HEK293T (cell line): Measurements from ENCODE around the gene SRP68.

Experiments
- CTCF ChIA-PET: fragments of 350-600 bp; formaldehyde crosslinking; extraction: SDS; loops from one replicate; lab custom pipeline; 2021; ENCODE audit warnings: antibody characterized with exemption, inconsistent platforms; lab: Yijun Ruan, JAX
- POLR2A ChIA-PET: fragments of 350-600 bp; formaldehyde crosslinking; extraction: SDS; loops from one replicate; lab custom pipeline; 2020; ENCODE audit warnings: antibody characterized with exemption, inconsistent platforms; lab: Yijun Ruan, JAX
- DNase-seq: peaks from one replicate; pipeline ENCODE4 v3.0.0; 2012; ENCODE audit warnings: mixed read lengths; ENCODE audit errors: extremely low spot score
- ARNT ChIP-seq: fragments of 450-650 bp; IDR thresholded peaks from 2 replicates; pipeline ENCODE4 v1.6.1; 2017; ENCODE audit warnings: mild to moderate bottlenecking
- BHLHE40 ChIP-seq: fragments of 450-650 bp; IDR thresholded peaks from 2 replicates; pipeline ENCODE4 v1.6.1; 2016; ENCODE audit warnings: mild to moderate bottlenecking, moderate library complexity, borderline replicate concordance
- CTBP1 ChIP-seq: fragments of 450-650 bp; IDR thresholded peaks from 2 replicates; pipeline ENCODE4 v1.6.1; 2016; ENCODE audit warnings: borderline replicate concordance
- ELF4 ChIP-seq: fragments of 450-650 bp; IDR thresholded peaks from 2 replicates; pipeline ENCODE4 v1.6.1; 2017; ENCODE audit warnings: antibody characterized with exemption
- FOXA1 ChIP-seq: fragments of 450-650 bp; IDR thresholded peaks from 2 replicates; pipeline ENCODE4 v1.6.1; 2016; ENCODE audit warnings: mild to moderate bottlenecking
- FOXK2 ChIP-seq: fragments of 450-650 bp; IDR thresholded peaks from 2 replicates; pipeline ENCODE4 v1.6.1; 2016; ENCODE audit warnings: mild to moderate bottlenecking
- FOXM1 ChIP-seq: fragments of 450-650 bp; IDR thresholded peaks from 2 replicates; pipeline ENCODE4 v1.6.1; 2017; ENCODE audit warnings: mild to moderate bottlenecking, borderline replicate concordance
- HDGF ChIP-seq: fragments of 450-650 bp; IDR thresholded peaks from 2 replicates; pipeline ENCODE4 v1.6.1; 2017; ENCODE audit warnings: antibody characterized with exemption, borderline replicate concordance
- L3MBTL2 ChIP-seq: fragments of 450-650 bp; conservative IDR thresholded peaks from 2 replicates; pipeline ENCODE4 v1.6.1; 2016; ENCODE audit warnings: mild to moderate bottlenecking
- LEF1 ChIP-seq: fragments of 450-650 bp; IDR thresholded peaks from 2 replicates; pipeline ENCODE4 v1.6.1; 2017; ENCODE audit warnings: mild to moderate bottlenecking, borderline replicate concordance
- NFRKB ChIP-seq: fragments of 450-650 bp; IDR thresholded peaks from 2 replicates; pipeline ENCODE4 v1.6.1; 2016; ENCODE audit warnings: mild to moderate bottlenecking, moderate library complexity
- SP1 ChIP-seq: fragments of 450-650 bp; IDR thresholded peaks from 2 replicates; pipeline ENCODE4 v1.6.1; 2017
- SUZ12 ChIP-seq: fragments of 450-650 bp; IDR thresholded peaks from 2 replicates; pipeline ENCODE4 v1.6.1; 2016; ENCODE audit warnings: mild to moderate bottlenecking
- TARDBP ChIP-seq: fragments of 450-650 bp; IDR thresholded peaks from 2 replicates; pipeline ENCODE4 v1.6.1; 2016
- ZNF384 ChIP-seq: fragments of 450-650 bp; IDR thresholded peaks from 2 replicates; pipeline ENCODE4 v1.6.1; 2016
- TF ChIP-seq, protein P1 (sequence below): fragments of 450-650 bp; IDR thresholded peaks from 2 replicates; pipeline ENCODE4 v1.6.1; 2016

Gene SRP68

GRCh38 chr17:76088041-76088867 is 15.9 kb upstream of the SRP68 start:
- TF ChIP-seq BHLHE40 (no peak), TARDBP (no peak), SP1 (no peak), NFRKB (no peak), ARNT (no peak), HDGF (no peak), FOXM1 (no peak), ELF4 (no peak), CTBP1 (no peak)
- CTCF ChIA-PET, result no interaction called here
- no peak for DNase-seq
- POLR2A ChIA-PET, result no interaction called here

DNA sequence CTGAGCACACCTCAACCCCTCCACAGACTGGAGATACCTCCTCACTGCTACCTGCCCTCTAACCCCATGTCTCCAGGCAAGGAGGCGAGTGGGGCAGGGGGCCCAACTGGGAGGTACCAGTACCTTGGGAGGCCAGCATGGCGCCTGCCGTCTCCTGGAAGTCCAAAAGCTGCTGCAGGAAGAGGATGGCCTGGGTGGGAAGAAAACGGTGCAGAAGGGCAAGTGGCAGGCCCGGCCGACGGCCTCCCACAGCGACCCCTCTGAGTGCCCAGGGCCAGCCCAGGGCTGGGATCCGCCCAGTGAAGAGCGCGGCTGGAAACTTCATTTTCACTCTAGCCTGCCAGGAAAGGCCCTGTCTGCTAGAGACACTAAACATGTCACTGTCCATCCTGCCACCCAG is 15.2 kb upstream of the SRP68 start:
- ChIA-PET POLR2A (no interaction called here), CTCF (no interaction called here)

DNA sequence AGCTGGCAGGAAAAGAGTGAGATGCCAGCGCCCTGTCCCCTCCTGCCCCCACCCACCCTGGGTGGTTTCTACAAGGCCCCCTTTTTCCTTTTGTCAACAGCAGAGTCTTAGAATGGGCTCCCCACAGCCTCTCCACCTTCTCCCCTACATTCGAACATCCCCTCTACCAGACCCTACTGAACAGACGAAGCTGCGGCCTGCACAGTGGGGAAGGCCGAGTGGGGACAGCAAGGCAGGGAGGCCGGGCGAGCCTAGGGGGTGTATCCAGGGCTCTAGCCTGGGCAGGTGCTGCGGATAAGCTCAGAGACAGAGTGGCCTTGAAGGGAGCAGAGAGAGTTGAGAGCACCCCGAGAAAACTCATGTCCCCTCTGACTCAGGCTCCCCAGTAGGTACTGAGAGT is 14.1 kb upstream of the SRP68 start:
- CTCF ChIA-PET, result no interaction called here
- TF ChIP-seq FOXA1, result no peak
- TF ChIP-seq FOXM1, result no peak
- no peak for TF ChIP-seq SUZ12
- TF ChIP-seq NFRKB, result no peak
- TF ChIP-seq ELF4, result no peak
- no peak for TF ChIP-seq ARNT
- TF ChIP-seq ZNF384, result no peak
- TF ChIP-seq L3MBTL2, result no peak
- TF ChIP-seq FOXK2, result no peak
- TF ChIP-seq SP1, result no peak
- TF ChIP-seq TARDBP, result no peak
- TF ChIP-seq LEF1, result no peak
- no peak for TF ChIP-seq HDGF
- TF ChIP-seq CTBP1, result no peak
- TF ChIP-seq BHLHE40, result no peak
- TF ChIP-seq, protein P1, sequence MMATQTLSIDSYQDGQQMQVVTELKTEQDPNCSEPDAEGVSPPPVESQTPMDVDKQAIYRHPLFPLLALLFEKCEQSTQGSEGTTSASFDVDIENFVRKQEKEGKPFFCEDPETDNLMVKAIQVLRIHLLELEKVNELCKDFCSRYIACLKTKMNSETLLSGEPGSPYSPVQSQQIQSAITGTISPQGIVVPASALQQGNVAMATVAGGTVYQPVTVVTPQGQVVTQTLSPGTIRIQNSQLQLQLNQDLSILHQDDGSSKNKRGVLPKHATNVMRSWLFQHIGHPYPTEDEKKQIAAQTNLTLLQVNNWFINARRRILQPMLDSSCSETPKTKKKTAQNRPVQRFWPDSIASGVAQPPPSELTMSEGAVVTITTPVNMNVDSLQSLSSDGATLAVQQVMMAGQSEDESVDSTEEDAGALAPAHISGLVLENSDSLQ, result no peak
- no peak for DNase-seq
- POLR2A ChIA-PET, result interaction anchor here (0.7 to 1.6 kb wide), 2 partner anchors 9 to 17 kb away, joined by 3 to 4 read pairs; partner anchors contain the start of gene EXOC7

More for the DNA sequence above, 15.2 kb upstream of the SRP68 start:
- DNase-seq, result no peak
- TF ChIP-seq BHLHE40, result no peak
- TF ChIP-seq ELF4, result no peak
- no peak for TF ChIP-seq FOXK2
- TF ChIP-seq ZNF384, result no peak
- TF ChIP-seq SP1, result no peak
- TF ChIP-seq HDGF, result no peak
- TF ChIP-seq FOXA1, result no peak
- TF ChIP-seq ARNT, result no peak
- no peak for TF ChIP-seq LEF1
- no peak for TF ChIP-seq NFRKB
- TF ChIP-seq SUZ12, result no peak
- TF ChIP-seq, protein P1, result no peak
- no peak for TF ChIP-seq L3MBTL2
- TF ChIP-seq TARDBP, result no peak

DNA sequence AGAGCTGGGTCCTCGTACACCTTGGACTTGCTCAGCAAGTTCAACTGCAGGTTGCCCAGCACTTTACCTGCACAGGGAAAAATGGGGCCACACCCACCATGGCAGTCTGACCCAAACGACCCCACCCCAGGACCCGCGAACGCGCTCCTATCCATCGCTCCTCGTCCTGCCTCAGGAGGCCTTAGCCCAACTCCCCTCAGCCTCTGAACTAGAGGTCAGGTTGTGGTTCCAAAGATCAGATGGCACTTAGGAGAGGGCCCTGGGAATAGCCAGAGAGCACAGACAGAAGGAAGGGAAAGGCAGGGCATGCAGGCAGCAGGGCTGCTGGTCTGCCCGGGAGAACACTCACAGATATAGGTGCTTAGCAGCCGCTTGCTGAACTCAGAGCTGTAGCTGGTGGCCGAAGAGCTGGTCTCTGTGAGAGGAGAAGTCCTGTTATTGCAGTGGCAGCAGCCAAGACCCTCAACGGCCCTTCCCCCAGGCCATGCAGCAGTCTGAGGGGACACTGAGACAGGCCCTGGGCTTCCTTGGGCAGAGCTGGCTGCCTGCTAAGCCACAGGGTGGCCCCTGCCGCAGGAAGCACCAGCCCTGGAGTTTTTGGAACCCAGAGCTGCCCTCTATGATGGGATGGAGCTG is 13.5 kb upstream of the SRP68 start:
- TF ChIP-seq ZNF384 (no peak), LEF1 (no peak), TARDBP (no peak), SP1 (no peak), NFRKB (no peak), FOXK2 (no peak)
- ChIA-PET CTCF (no interaction called here), POLR2A (interaction anchor here (0.7 to 1.6 kb wide), 2 partner anchors 10 to 17 kb away, joined by 3 to 4 read pairs; partner anchors contain the start of gene EXOC7)
- no peak for DNase-seq

DNA sequence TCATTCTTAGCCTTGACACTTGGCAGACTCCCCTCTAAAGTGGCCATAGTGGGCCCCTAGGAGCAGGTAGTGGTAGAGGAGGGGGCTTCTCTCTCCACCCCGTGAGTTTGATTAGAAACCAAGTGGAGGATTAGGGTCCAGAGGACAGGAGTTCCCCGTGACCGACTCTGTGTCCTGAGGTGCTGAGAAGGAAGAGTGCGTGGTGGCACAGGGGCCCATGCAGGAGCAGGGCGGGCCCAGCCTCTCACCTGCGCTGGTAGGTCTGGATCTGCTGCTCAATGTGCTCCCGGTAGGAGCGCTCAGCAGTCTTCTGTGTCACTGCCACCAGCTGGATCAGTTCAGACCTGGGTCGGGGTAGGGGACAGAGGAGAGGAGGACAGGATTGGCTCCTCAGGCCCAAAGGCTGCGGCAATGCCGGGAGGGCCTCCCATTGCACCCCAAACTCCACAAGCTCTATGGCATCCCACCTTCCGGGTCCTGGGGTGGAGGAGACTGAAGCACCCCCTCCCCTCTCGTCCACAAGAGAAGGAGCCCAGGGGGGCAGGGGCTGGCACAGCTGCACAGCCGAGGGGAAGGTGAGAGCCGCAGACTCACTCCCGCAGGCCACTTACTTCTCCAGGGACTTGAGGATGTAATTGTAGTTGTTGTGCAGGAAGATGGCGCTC is 12.9 kb upstream of the SRP68 start:
- POLR2A ChIA-PET, result interaction anchor here (1.6 kb wide), 1 partner anchor 10 kb away, joined by 3 read pairs; no protein-coding TSS in a partner anchor
- CTCF ChIA-PET, result no interaction called here
- no peak for DNase-seq
- TF ChIP-seq SUZ12 (no peak), ZNF384 (no peak), FOXM1 (no peak), BHLHE40 (no peak), LEF1 (no peak), ELF4 (no peak), FOXK2 (no peak), NFRKB (no peak)

- ChIA-PET CTCF (no interaction called here), POLR2A (interaction anchor here (1.0 kb wide), 1 partner anchor 11 kb away, joined by 6 read pairs; the partner anchor contains the start of gene SRP68)
- no peak for TF ChIP-seq ZNF384
- no peak for TF ChIP-seq TARDBP
- no peak for TF ChIP-seq ARNT
- TF ChIP-seq SP1, result no peak
- TF ChIP-seq, protein P1, result no peak
- no peak for TF ChIP-seq L3MBTL2
- no peak for TF ChIP-seq FOXA1
- no peak for TF ChIP-seq SUZ12
- no peak for DNase-seq
Measured at GRCh38 chr17:76083536-76084182, 11.3 kb upstream of the SRP68 start.
